ENCODE measurements around the gene SUGCT. TPM values are rescaled to one million over a fixed set of nuclear protein-coding genes. Genes with fewer than 3 reads are reported as not detected.

SUGCT gene
- total RNA-seq, 4 donors from 2014 or later, result 7.8 to 15.0 (median 12.8) TPM

GRCh38 chr7:40371806-40372440, 237.1 kb downstream of the SUGCT start:
- no peak for DNase-seq (ENCODE audit: extremely low spot score)
- WGBS, result 76% methylated on average over 4 of the region's 4 CpGs
- TF ChIP-seq POLR2A (IDR thresholded peaks at IDR 0.05; ENCODE audit: low read depth) (no peak), CTCF (IDR thresholded peaks at IDR 0.05) (no peak), POLR2AphosphoS5 (IDR thresholded peaks at IDR 0.05) (no peak), EP300 (IDR thresholded peaks at IDR 0.05) (no peak)
- H3K9me3 ChIP-seq, result no peaks in the 10 kb centered on the region
- no peaks in the 10 kb centered on the region for H3K27me3 ChIP-seq
- no peak overlapping the region for H3K4me3 ChIP-seq
- intact Hi-C loops (cut with DNase I), result no loop called here
- no peaks in the 10 kb centered on the region for H3K36me3 ChIP-seq
- no peak overlapping the region for H3K27ac ChIP-seq (replicated peaks in 1 of 4)
- no peaks in the 10 kb centered on the region for H3K4me1 ChIP-seq

DNA sequence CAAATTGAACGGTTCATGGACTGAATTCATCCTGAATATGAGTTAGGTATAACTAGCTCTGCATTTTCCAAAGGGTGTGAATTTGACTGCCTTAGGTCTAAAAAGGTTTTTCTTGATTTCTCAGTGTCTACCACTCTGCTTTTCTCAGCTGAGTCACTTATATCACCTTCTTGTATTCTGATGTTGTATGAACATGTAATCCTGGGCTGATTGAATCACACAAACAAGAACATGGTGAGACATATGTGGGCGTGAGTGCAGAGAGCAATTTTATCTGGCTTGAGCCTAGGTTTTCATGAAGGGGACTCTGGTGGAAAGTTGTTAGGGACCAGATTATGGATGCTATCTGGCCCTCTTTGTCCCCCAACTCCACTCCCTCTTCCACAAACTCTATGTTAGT, 239.8 kb downstream of the SUGCT start:
- no peak for TF ChIP-seq POLR2A (IDR thresholded peaks at IDR 0.05; ENCODE audit: low read depth)
- no peak for TF ChIP-seq CTCF (IDR thresholded peaks at IDR 0.05)
- no peak for TF ChIP-seq EP300 (IDR thresholded peaks at IDR 0.05)
- TF ChIP-seq POLR2AphosphoS5 (IDR thresholded peaks at IDR 0.05), result no peak
- H3K9me3 ChIP-seq, result no peaks in the 10 kb centered on the region
- no peak overlapping the region for H3K27ac ChIP-seq (replicated peaks in 1 of 4)
- H3K4me3 ChIP-seq, result no peak overlapping the region
- H3K27me3 ChIP-seq, result no peaks in the 10 kb centered on the region
- intact Hi-C loops (cut with DNase I), result no loop called here
- H3K4me1 ChIP-seq, result no peaks in the 10 kb centered on the region
- DNase-seq (ENCODE audit: extremely low spot score), result no peak
- no peaks in the 10 kb centered on the region for H3K36me3 ChIP-seq
- 97% methylated on average over 2 of the region's 2 CpGs for WGBS

GRCh38 chr7:40380111-40380510, 245.3 kb downstream of the SUGCT start:
- H3K4me1 ChIP-seq, result no peaks in the 10 kb centered on the region
- TF ChIP-seq POLR2A (IDR thresholded peaks at IDR 0.05; ENCODE audit: low read depth), result no peak
- no peak for TF ChIP-seq EP300 (IDR thresholded peaks at IDR 0.05)
- TF ChIP-seq CTCF (IDR thresholded peaks at IDR 0.05), result no peak
- no peak for TF ChIP-seq POLR2AphosphoS5 (IDR thresholded peaks at IDR 0.05)
- intact Hi-C loops (cut with DNase I), result no loop called here
- no peak overlapping the region for H3K27ac ChIP-seq (replicated peaks in 1 of 4)
- WGBS, result 94% methylated on average over 4 of the region's 4 CpGs
- no peak overlapping the region for H3K4me3 ChIP-seq
- no peaks in the 10 kb centered on the region for H3K9me3 ChIP-seq
- no peaks in the 10 kb centered on the region for H3K27me3 ChIP-seq
- DNase-seq (ENCODE audit: extremely low spot score), result no peak
- no peaks in the 10 kb centered on the region for H3K36me3 ChIP-seq

DNA sequence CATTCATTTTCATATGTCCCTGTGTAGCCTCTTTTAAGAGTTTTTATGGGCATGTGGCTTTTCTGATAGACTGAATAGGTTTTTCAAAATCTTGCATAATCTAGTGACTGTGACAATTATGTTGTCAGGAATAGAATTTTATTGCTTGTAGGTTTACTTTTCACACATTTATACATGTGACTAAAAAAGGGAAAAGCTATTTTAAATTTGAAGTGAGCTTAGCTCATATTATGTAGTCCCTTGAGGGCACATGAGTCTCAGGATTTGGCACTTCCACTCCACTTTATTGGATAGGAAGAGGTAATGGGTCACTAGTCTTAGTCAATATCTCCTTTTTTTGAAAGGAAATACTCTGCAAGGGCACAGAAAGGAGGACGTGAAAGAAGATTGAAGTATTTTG, 247.3 kb downstream of the SUGCT start:
- Histone ChIP-seq H3K4me3 (no peak overlapping the region), H3K36me3 (no peaks in the 10 kb centered on the region), H3K9me3 (no peaks in the 10 kb centered on the region), H3K27ac (replicated peaks in 1 of 4) (no peak overlapping the region), H3K4me1 (no peaks in the 10 kb centered on the region), H3K27me3 (no peaks in the 10 kb centered on the region)
- 93% methylated on average over 1 of the region's 1 CpG for WGBS
- intact Hi-C loops (cut with DNase I), result no loop called here
- TF ChIP-seq POLR2A (IDR thresholded peaks at IDR 0.05; ENCODE audit: low read depth) (no peak), EP300 (IDR thresholded peaks at IDR 0.05) (no peak), POLR2AphosphoS5 (IDR thresholded peaks at IDR 0.05) (no peak), CTCF (IDR thresholded peaks at IDR 0.05) (no peak)
- DNase-seq (ENCODE audit: extremely low spot score), result no peak

DNA sequence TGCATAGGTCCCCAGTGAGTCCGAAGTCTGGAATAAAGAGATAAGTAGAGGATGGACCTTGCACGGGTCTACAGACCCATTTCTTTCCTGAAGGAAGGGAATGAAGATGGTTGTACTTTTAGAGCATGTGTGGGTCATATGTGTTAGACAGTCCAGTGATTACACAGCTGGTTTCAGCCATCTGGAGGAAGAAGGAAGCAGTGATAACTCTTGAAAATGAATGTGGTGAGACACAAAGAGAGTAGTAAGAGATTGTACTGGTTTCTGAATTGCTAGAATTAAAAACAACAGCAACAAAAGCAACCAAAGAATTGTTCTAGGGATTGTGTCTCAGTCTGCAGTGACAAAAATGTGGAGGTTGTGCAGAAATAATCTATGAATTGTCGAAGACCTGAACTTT, 258.9 kb downstream of the SUGCT start:
- Histone ChIP-seq H3K27ac (replicated peaks in 1 of 4) (no peak overlapping the region), H3K9me3 (no peaks in the 10 kb centered on the region), H3K4me3 (no peak overlapping the region), H3K27me3 (no peaks in the 10 kb centered on the region), H3K36me3 (no peaks in the 10 kb centered on the region), H3K4me1 (peaks cover 0 to 12% (median 5%) of the 10 kb centered on the region in 4 donors)
- no peak for TF ChIP-seq POLR2A (IDR thresholded peaks at IDR 0.05; ENCODE audit: low read depth)
- no peak for TF ChIP-seq POLR2AphosphoS5 (IDR thresholded peaks at IDR 0.05)
- no peak for TF ChIP-seq CTCF (IDR thresholded peaks at IDR 0.05)
- TF ChIP-seq EP300 (IDR thresholded peaks at IDR 0.05), result no peak
- intact Hi-C loops (cut with DNase I), result no loop called here
- DNase-seq (ENCODE audit: extremely low spot score), result no peak
- WGBS, result 81% methylated on average over 3 of the region's 3 CpGs

All from esophagus muscularis mucosa (tissue), 4 donors.